T follicular helper cell (primary cell): ENCODE data around the gene SCARB1.
"Not testable (repeated sequence)": the region's sequence is repeated elsewhere in the genome, so short reads cannot be mapped to it uniquely, and the experiment has no call there.

ENCODE experiments used
- DNase-seq: peaks from one replicate; pipeline ENCODE4 v3.0.0-alpha.2; 2020; ENCODE audit warnings: low read depth
- total RNA-seq, 2 experiments: gene quantifications; one replicate each; lab custom pipeline; 2026; lab: John Stamatoyannopoulos, UW

Gene SCARB1
- 3.0 to 8.3 reads per million in 2 experiments for total RNA-seq

- peak; percentile 52 for DNase-seq
These were observed at the start of gene SCARB1 for GRCh38 chr12:124863416-124864325. Gene SCARB1, minus strand, starts transcription at chr12:124863864. Its CDS starts 144 bp downstream, at chr12:124863720.

GRCh38 chr12:124912529-124913287, 49.0 kb upstream of the SCARB1 start:
- DNase-seq, result not testable (repeated sequence)

DNA sequence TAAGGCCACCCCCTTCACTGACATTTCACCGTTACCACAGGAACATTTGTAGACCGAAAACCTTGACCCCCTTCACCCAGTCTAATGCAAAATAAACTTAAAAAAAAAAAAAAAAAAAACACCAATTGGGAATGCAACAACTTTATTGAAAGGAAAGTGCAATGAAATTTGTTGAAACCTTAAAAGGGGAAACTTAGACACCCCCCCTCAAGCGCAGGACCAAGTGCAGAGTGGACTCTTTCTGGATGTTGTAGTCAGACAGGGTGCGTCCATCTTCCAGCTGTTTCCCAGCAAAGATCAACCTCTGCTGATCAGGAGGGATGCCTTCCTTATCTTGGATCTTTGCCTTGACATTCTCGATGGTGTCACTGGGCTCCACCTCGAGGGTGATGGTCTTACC, 47.9 kb upstream of the SCARB1 start:
- DNase-seq, result not testable (repeated sequence)

- DNase-seq, result no peak
These were observed 47.2 kb upstream of the SCARB1 start for GRCh38 chr12:124910561-124911478.

DNA sequence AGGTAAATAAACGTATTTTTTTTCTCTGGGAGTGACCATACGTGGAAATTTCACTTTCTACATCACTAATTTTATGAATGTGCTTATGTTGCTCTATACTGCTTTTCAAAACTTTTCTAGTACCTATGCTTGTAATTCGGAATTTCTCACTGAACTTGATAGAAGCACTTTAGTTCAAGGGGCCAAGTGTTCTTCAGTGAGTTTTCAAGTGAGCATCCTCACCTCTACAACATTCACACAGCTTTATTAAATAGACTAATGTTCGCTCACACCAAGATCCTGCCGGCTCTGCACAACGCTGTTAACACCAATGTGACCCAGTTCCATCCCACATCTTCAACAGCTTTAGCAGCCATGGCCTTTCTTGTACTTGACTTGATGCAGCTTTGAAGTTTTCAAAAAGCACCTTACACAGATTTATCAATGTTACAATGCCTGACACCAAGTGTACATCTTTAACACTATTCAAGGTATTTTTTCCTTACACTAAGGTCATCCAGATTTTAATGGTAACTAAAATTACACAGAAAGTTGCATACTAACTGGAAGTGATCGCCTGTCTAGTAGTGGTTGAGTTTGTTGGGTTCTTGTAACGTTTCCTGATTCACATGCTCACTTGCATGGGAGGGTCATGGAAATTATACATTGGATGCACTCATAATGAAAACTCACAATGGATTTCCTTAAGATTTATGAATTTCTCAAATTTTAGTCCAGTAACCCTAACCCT, 46.3 kb upstream of the SCARB1 start:
- no peak for DNase-seq

- DNase-seq, result peak; percentile 86
These were observed 43.1 kb upstream of the SCARB1 start for GRCh38 chr12:124906606-124907261.

DNA sequence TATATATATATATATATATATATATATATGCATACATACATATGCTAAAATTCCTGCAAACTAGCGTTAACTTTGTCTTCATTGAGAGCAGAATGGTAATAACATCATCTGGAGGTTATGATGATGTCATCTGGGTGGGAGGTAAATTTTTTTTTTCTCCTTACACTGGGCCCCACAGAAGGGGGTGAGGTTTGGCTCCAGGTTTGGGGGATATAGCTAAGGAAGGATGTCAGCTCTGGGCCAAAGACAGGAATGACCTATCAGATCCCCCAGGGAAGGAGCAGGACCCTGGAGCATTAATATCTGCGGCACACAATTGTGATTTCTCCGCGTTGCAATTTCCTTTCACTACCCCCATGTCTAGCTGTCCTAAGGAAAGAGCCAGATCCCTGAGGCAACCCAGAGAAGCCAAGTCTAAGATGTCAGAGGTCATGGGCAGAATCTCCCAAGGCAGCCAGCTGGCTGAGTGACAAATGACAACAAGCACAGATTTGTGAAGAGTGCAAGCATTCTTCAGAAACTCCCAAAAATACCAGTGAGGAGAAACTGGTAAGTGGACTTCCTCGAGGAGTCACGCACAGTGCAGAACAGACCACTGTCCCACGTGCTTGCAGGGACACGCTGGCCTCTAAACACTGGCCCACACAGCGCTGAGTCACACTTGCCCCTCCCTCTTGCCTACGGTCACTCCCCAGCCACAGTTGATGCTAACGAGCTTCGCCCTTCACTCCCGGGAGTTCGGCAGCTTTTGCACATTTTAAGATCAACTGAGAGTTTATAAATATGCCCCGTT, 40.8 kb upstream of the SCARB1 start:
- no peak for DNase-seq

DNA sequence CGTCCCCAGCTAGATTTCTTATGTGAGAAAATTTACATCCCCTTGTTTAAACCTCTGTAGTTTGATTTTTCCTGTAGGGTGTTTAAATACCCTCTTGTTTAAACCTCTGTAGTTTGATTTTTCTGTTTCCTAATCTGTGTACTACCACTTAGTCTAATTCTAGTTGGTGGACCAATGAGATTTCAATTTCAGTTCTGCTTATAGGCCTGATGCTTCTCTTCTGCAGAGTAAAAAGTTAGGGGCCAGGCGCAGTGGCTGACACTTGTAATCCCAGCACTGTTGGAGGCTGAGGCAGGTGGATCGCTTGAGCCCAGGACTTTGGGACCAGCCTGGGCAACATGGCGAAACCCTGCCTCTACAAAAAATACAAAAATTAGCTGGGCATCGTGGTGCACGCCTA, 39.3 kb upstream of the SCARB1 start:
- DNase-seq, result no peak

- DNase-seq, result no peak
These were observed 37.3 kb upstream of the SCARB1 start for GRCh38 chr12:124901003-124901402.

- DNase-seq, result not testable (repeated sequence)
These were observed 36.7 kb upstream of the SCARB1 start for GRCh38 chr12:124900345-124900795.

DNA sequence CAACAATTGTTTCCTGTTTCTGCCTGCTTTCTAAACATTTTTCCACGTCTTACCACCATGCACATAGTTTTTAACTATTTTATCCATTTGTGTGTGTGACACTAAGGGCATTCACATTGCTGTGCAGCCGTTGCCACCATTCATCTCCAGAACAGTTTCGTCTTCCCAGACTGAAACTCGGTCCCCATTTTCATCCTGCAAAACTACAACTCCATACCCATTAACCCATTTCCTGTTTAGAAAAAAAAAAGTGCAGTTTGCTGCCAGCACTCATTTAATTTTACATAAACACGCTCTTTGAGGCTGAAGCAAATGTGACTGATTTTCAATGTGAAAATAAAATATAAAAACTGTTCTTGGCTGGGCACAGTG, 35.2 kb upstream of the SCARB1 start:
- no peak for DNase-seq

GRCh38 chr12:124898200-124898922, 34.7 kb upstream of the SCARB1 start:
- DNase-seq, result peak; percentile 47

- DNase-seq, result no peak
These were observed 32.8 kb upstream of the SCARB1 start for GRCh38 chr12:124896461-124896860.

DNA sequence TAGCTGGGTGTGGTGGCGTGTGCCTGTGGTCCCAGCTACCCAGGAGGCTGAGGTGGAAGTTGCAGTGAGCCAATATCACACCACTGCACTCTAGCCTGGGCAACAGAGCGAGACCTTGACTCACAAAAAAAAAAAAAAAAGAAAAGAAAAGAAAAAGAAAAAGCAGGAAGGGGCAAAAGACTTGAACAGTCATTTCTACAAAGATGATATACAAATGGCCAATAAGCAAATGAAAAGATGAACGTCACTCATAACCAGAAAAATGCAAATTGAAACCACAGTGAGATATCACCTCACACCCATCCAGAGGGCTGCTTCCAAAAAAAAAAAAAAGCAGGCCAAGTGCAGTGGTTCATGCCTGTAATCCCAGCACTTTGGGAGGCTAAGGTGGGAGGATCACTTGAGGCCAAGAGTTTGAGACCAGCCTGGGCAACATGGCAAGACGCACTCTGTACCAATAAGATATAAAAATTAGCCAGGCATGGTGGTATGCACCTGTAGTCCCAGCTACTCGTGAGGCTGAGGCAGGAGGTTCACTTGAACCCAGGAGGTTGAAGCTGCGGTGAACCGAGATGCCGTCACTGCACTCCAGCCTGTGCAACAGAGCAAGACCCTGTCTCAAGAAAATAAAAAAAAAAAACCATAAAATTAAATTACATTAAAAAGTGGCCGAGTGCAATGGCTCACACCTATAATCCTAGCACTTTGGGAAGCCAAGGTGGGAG, 30.3 kb upstream of the SCARB1 start:
- no peak for DNase-seq

DNA sequence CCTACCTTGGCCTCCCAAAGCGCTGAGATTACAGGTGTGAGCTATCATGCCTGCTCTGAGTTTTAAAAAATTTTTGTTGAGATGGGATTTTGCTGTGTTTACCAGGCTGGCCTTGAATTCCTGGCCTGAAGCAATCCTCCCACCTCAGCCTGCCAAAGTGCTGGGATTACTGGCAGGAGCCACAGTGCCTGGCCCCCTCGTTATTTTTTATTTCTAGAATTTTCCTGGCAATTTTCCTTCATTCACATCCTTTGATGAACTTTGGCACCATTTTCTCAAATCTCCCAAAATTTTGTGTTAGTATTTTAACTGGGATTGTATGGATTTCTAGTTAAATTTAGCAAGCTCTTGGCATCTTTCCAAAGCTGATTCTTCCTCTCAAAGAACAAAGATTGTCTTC, 24.6 kb upstream of the SCARB1 start:
- DNase-seq, result no peak

DNA sequence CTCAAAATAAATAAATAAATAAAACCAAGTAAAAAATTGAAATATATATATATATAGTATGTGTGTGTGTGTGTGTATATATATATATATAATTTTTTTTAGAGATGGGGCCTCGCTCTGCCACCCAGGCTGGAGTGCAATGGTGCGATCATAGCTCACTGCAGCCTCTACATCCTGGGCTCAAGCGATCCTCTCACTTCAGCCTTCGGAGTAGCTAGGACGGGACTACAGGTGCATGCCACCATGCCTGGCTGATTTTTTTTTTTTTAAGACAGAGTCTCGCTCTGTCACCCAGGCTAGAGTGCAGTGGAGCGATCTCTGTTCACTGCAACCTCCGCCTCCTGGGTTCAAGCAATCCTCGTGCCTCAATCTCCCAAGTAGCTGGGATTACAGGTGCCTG, 24.1 kb upstream of the SCARB1 start:
- DNase-seq, result not testable (repeated sequence)

GRCh38 chr12:124884587-124885438, 21.1 kb upstream of the SCARB1 start:
- DNase-seq, result no peak
